ENCODE data around the gene TLK1. TPM values are rescaled to one million over a fixed set of nuclear protein-coding genes. Genes with fewer than 3 reads are reported as not detected.

TLK1 gene
- total and polyA plus RNA-seq, 2 of the 4 experiments (the other 2 are of a cell fraction): 7.3 to 12.5 TPM

GRCh38 chr2:170969872-170970496, 190.7 kb downstream of the TLK1 start (continued):
- no peak for TF ChIP-seq ELK1 (IDR thresholded peaks at IDR 0.05; ENCODE audit: borderline replicate concordance, low read depth, low read length)

GRCh38 chr2:170969030-170969429, 191.7 kb downstream of the TLK1 start:
- Histone ChIP-seq H2AFZ (replicated peaks; ENCODE audit: low read length, poor library complexity) (no peak overlapping the region), H3K18ac (ENCODE audit: low read depth, low read length) (no peak overlapping the region), H3K4me2 (ENCODE audit: low read depth, low read length) (no peak overlapping the region), H3K27me3 (ENCODE audit: control insufficient read depth, insufficient read depth, low read length) (no peaks in the 10 kb centered on the region), H2AK9ac (replicated peaks; ENCODE audit: low read depth, low read length, poor library complexity) (no peak overlapping the region), H3K4me3 (ENCODE audit: insufficient read depth, low read depth, low read length) (no peak overlapping the region), H3K9me1 (ENCODE audit: insufficient read depth, low read length) (peaks cover 4% of the 10 kb centered on the region; the same call in 1 of the 2 replicates), H2BK120ac (ENCODE audit: low read depth, low read length) (no peak overlapping the region), H3K4me1 (ENCODE audit: control insufficient read depth, insufficient read depth, low read length) (peaks cover 4% of the 10 kb centered on the region), H3K23ac (ENCODE audit: low read depth, low read length) (no peak overlapping the region), H3K27ac (ENCODE audit: insufficient read depth, low read length) (no peak overlapping the region), H3K9ac (ENCODE audit: low read depth, low read length) (no peak overlapping the region), H3K56ac (ENCODE audit: extremely low read depth, insufficient read depth, low read length) (no peak overlapping the region), H2BK15ac (ENCODE audit: low read depth, low read length) (no peak overlapping the region), H3K9me3 (ENCODE audit: control insufficient read depth, insufficient read depth, low read length) (no peaks in the 10 kb centered on the region), H3K79me1 (ENCODE audit: low read depth in 1 of 2, low read length in 2 of 2) (peaks cover 8 to 13% of the 10 kb centered on the region in 2 experiments), H3K4ac (ENCODE audit: low read depth, low read length) (no peak overlapping the region), H3K36me3 (ENCODE audit: control insufficient read depth, insufficient read depth, low read length) (peaks cover 35% of the 10 kb centered on the region), H2BK20ac (ENCODE audit: low read depth, low read length) (no peak overlapping the region), H3K14ac (replicated peaks; ENCODE audit: low read depth, low read length) (no peak overlapping the region), H4K8ac (ENCODE audit: low read depth in 2 of 2, low read length in 2 of 2) (no peak overlapping the region), H2AK5ac (ENCODE audit: low read depth, low read length) (no peak overlapping the region), H4K91ac (ENCODE audit: insufficient read depth, low read depth, low read length) (no peak overlapping the region), H4K5ac (ENCODE audit: low read depth, low read length) (no peak overlapping the region), H2BK5ac (ENCODE audit: low read depth, low read length, poor library complexity, severe bottlenecking) (no peak overlapping the region), H4K20me1 (ENCODE audit: insufficient read depth, low read length) (peaks cover 17% of the 10 kb centered on the region)
- in situ Hi-C loops (cut with MboI; ENCODE audit: low sequenced_read_pairs) (no loop called here), intact Hi-C loops (cut with micrococcal nuclease) (no loop called here), dilution Hi-C loops (cut with HindIII; ENCODE audit: low sequenced_read_pairs, unreplicated experiment) (no loop called here)
- DNase-seq (no peak), ATAC-seq (ENCODE audit: low read depth) (no peak)
- POLR2A ChIA-PET (ENCODE audit: unreplicated experiment): no interaction called here
- BruUV-seq (replicated peaks): no TSS peak
- TF ChIP-seq CHD1 (IDR thresholded peaks at IDR 0.05; ENCODE audit: low read depth, low read length) (no peak), ELK1 (IDR thresholded peaks at IDR 0.05; ENCODE audit: borderline replicate concordance, low read depth, low read length) (no peak), RFX5 (IDR thresholded peaks at IDR 0.05; ENCODE audit: low read depth, low read length) (no peak), BHLHE40 (IDR thresholded peaks at IDR 0.05; ENCODE audit: low read depth, low read length) (no peak), POLR2A (IDR thresholded peaks at IDR 0.05; ENCODE audit: low read depth, low read length) (no peak), USF2 (IDR thresholded peaks at IDR 0.05; ENCODE audit: low read depth, low read length) (no peak), MAZ (IDR thresholded peaks at IDR 0.05; ENCODE audit: borderline replicate concordance, low read depth, low read length) (no peak), MAFK (IDR thresholded peaks at IDR 0.05; ENCODE audit: low read depth, low read length) (no peak), RCOR1 (IDR thresholded peaks at IDR 0.05; ENCODE audit: insufficient replicate concordance, low read length) (no peak), SMC3 (IDR thresholded peaks at IDR 0.05; ENCODE audit: low read depth, low read length) (no peak), RAD21 (IDR thresholded peaks at IDR 0.05; ENCODE audit: low read length) (no peak), FOS (IDR thresholded peaks at IDR 0.05; ENCODE audit: low read depth, low read length) (no peak), NFE2L2 (IDR thresholded peaks at IDR 0.05; ENCODE audit: low read depth, low read length) (no peak), MXI1 (IDR thresholded peaks at IDR 0.05; ENCODE audit: borderline replicate concordance, low read depth, low read length) (no peak)
- CTCF ChIA-PET: no interaction called here
- WGBS, 2 experiments (ENCODE audit: extremely low coverage in 2 of 2, insufficient read length in 1 of 2): no CpG with 5 or more reads among the region's 2 CpGs
